ENCODE data around the gene BPIFB6. TPM values are rescaled to one million over a fixed set of nuclear protein-coding genes. Genes with fewer than 3 reads are reported as not detected.

Gene BPIFB6
- total RNA-seq, 1 experiment from 2014 or later: not detected

GRCh38 chr20:33059136-33059535 lies 27.7 kb downstream of the BPIFB6 start:
- in situ Hi-C loops (cut with HindIII; ENCODE audit: low pct_unique_long_range_greater_than_20kb, low sequenced_read_pairs): no loop called here
- ATAC-seq: no peak
- POLR2A ChIA-PET: no interaction called here

GRCh38 chr20:33059741-33060390 lies 28.4 kb downstream of the BPIFB6 start:
- in situ Hi-C loops (cut with HindIII; ENCODE audit: low pct_unique_long_range_greater_than_20kb, low sequenced_read_pairs) (no loop called here), intact Hi-C loops (cut with micrococcal nuclease; ENCODE audit: unreplicated experiment) (no loop called here)
- TF ChIP-seq REST (IDR thresholded peaks at IDR 0.05; ENCODE audit: insufficient read depth in 1 of 2, low read depth in 2 of 2, low read length in 1 of 2): no peak
- no peak for TF ChIP-seq TCF7L2 (IDR thresholded peaks at IDR 0.05; ENCODE audit: low read depth, low read length)
- no peak for TF ChIP-seq CTCF (IDR thresholded peaks at IDR 0.05)
- TF ChIP-seq POLR2AphosphoS5 (IDR thresholded peaks at IDR 0.05; ENCODE audit: low read depth, low read length): no peak
- no peak for TF ChIP-seq SIN3A (IDR thresholded peaks at IDR 0.05; ENCODE audit: borderline replicate concordance, insufficient read depth, low read depth, low read length)
- H3K36me3 ChIP-seq (ENCODE audit: control insufficient read depth, insufficient read depth, low read length): no peaks in the 10 kb centered on the region
- ChIA-PET CTCF (no interaction called here), POLR2A (no interaction called here)
- no peak overlapping the region for H3K4me3 ChIP-seq (ENCODE audit: low read depth in 2 of 2, low read length in 2 of 2)
- DNase-seq (ENCODE audit: low read depth, low spot score) (no peak), ATAC-seq (no peak)
- H3K27me3 ChIP-seq (ENCODE audit: control insufficient read depth, insufficient read depth, low read length): no peaks in the 10 kb centered on the region
- no TSS peak for BruUV-seq (replicated peaks)
- no peaks in the 10 kb centered on the region for H3K9me3 ChIP-seq (ENCODE audit: control insufficient read depth, insufficient read depth, low read depth, low read length)
- no peaks in the 10 kb centered on the region for H3K4me1 ChIP-seq (ENCODE audit: control insufficient read depth, insufficient read depth, low read length)
- no peak overlapping the region for H3K27ac ChIP-seq (ENCODE audit: low read length)

More at GRCh38 chr20:33059136-33059535, 27.7 kb downstream of the BPIFB6 start:
- no TSS peak for BruUV-seq (replicated peaks)
- CTCF ChIA-PET: no interaction called here
- TF ChIP-seq CTCF (IDR thresholded peaks at IDR 0.05) (no peak), REST (IDR thresholded peaks at IDR 0.05; ENCODE audit: insufficient read depth in 1 of 2, low read depth in 2 of 2, low read length in 1 of 2) (no peak), TCF7L2 (IDR thresholded peaks at IDR 0.05; ENCODE audit: low read depth, low read length) (no peak), SIN3A (IDR thresholded peaks at IDR 0.05; ENCODE audit: borderline replicate concordance, insufficient read depth, low read depth, low read length) (no peak), POLR2AphosphoS5 (IDR thresholded peaks at IDR 0.05; ENCODE audit: low read depth, low read length) (no peak)
- no peaks in the 10 kb centered on the region for H3K4me1 ChIP-seq (ENCODE audit: control insufficient read depth, insufficient read depth, low read length)
- no peaks in the 10 kb centered on the region for H3K36me3 ChIP-seq (ENCODE audit: control insufficient read depth, insufficient read depth, low read length)
- no peak overlapping the region for H3K4me3 ChIP-seq (ENCODE audit: low read depth in 2 of 2, low read length in 2 of 2)
- intact Hi-C loops (cut with micrococcal nuclease; ENCODE audit: unreplicated experiment): no loop called here
- H3K9me3 ChIP-seq (ENCODE audit: control insufficient read depth, insufficient read depth, low read depth, low read length): no peaks in the 10 kb centered on the region
- no peak for DNase-seq (ENCODE audit: low read depth, low spot score)
- no peaks in the 10 kb centered on the region for H3K27me3 ChIP-seq (ENCODE audit: control insufficient read depth, insufficient read depth, low read length)
- no peak overlapping the region for H3K27ac ChIP-seq (ENCODE audit: low read length)

All from Panc1 (cell line).